KMS-11 (cell line): ENCODE measurements around the gene B4GALT1.

Experiments used
- H2AFZ ChIP-seq: fragments of 200-600 bp; sonication (generic); 2 replicates; pipeline ENCODE4 v1.6.1; 2016; ENCODE audit warnings: antibody characterized with exemption, mixed run types, low read depth
- H3K27ac ChIP-seq: fragments of 200-600 bp; sonication (generic); 2 replicates; pipeline ENCODE4 v1.6.1; 2016; ENCODE audit warnings: mild to moderate bottlenecking, mixed run types
- H3K27me3 ChIP-seq: fragments of 200-600 bp; sonication (generic); 2 replicates; pipeline ENCODE4 v1.6.1; 2017; ENCODE audit warnings: mild to moderate bottlenecking, low read depth, mixed run types, moderate library complexity; ENCODE audit not compliant: insufficient read depth
- H3K36me3 ChIP-seq: fragments of 200-600 bp; sonication (generic); 2 replicates; pipeline ENCODE4 v1.6.1; 2017; ENCODE audit warnings: mild to moderate bottlenecking, mixed run types; ENCODE audit not compliant: insufficient read depth
- H3K4me1 ChIP-seq: fragments of 200-600 bp; sonication (generic); 2 replicates; pipeline ENCODE4 v1.6.1; 2016; ENCODE audit warnings: mild to moderate bottlenecking, low read depth, mixed run types; ENCODE audit not compliant: poor library complexity, severe bottlenecking
- H3K4me2 ChIP-seq: fragments of 200-600 bp; sonication (generic); 2 replicates; pipeline ENCODE4 v1.7.0; 2016; ENCODE audit warnings: mild to moderate bottlenecking, mixed run types
- H3K4me3 ChIP-seq: fragments of 200-600 bp; sonication (generic); IDR thresholded peaks from 2 replicates; pipeline ENCODE4 v1.6.1; 2017; ENCODE audit warnings: low read depth, low read length, mixed read lengths; ENCODE audit not compliant: insufficient read depth
- H3K79me2 ChIP-seq: fragments of 200-600 bp; sonication (generic); 2 replicates; pipeline ENCODE4 v1.6.1; 2016; ENCODE audit warnings: low read depth, mixed run types; ENCODE audit not compliant: insufficient read depth
- H3K9ac ChIP-seq: fragments of 200-600 bp; sonication (generic); 2 replicates; pipeline ENCODE4 v1.6.1; 2016; ENCODE audit warnings: mild to moderate bottlenecking, mixed run types
- H4K20me1 ChIP-seq: fragments of 200-600 bp; sonication (generic); 2 replicates; pipeline ENCODE4 v1.6.1; 2016; ENCODE audit warnings: mild to moderate bottlenecking, mixed run types; ENCODE audit not compliant: insufficient read depth
- TF ChIP-seq, protein P1 (sequence below): fragments of 200-600 bp; sonication (generic); conservative IDR thresholded peaks from 2 replicates; pipeline ENCODE4 v1.6.1; 2017; ENCODE audit warnings: low read depth, mild to moderate bottlenecking, antibody characterized with exemption, low read length, moderate library complexity, mixed read lengths

The B4GALT1 gene

DNA sequence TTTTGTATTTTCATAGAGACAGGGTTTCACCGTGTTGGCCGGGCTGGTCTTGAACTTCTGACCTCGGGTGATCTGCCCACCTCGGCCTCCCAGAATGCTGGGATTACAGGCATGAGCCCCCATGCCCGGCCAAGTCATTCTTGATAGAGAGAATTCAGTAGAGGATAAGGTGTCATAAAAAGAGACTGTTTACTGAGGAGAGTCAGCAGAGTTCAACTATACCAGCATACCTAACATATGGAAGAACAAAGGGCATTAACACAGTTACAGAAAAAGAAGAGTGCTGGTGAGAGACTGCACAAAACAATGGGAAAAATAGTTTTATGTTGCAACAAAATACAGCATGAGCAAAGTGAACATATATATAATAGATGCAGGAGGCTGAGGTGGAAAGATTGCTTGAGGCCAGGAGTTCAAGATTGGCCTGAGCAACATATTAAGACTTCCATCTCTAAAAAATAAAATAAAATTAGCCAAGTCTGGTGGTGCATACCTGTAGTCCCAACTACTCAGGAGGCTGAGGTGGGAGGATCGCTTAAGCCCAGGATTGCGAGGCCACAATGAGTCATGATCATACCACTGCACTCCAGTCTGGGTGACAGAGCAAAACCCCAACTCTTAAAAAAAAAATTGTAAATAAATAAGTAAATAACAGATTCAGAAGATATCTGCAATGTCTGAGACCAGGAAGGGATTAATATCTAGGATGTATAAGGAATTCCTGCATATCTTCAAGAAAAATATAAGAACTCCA, 19.5 kb downstream of the B4GALT1 start:
- Histone ChIP-seq H2AFZ (no peak overlapping the region), H4K20me1 (no peaks in the 10 kb centered on the region), H3K4me2 (no peak overlapping the region), H3K27ac (no peak overlapping the region), H3K27me3 (no peaks in the 10 kb centered on the region), H3K9ac (no peak overlapping the region), H3K36me3 (no peaks in the 10 kb centered on the region), H3K79me2 (peaks cover 3% of the 10 kb centered on the region; the same call in 1 of the 2 replicates), H3K4me3 (no peak overlapping the region), H3K4me1 (peaks cover 7% of the 10 kb centered on the region)
- TF ChIP-seq, protein P1, sequence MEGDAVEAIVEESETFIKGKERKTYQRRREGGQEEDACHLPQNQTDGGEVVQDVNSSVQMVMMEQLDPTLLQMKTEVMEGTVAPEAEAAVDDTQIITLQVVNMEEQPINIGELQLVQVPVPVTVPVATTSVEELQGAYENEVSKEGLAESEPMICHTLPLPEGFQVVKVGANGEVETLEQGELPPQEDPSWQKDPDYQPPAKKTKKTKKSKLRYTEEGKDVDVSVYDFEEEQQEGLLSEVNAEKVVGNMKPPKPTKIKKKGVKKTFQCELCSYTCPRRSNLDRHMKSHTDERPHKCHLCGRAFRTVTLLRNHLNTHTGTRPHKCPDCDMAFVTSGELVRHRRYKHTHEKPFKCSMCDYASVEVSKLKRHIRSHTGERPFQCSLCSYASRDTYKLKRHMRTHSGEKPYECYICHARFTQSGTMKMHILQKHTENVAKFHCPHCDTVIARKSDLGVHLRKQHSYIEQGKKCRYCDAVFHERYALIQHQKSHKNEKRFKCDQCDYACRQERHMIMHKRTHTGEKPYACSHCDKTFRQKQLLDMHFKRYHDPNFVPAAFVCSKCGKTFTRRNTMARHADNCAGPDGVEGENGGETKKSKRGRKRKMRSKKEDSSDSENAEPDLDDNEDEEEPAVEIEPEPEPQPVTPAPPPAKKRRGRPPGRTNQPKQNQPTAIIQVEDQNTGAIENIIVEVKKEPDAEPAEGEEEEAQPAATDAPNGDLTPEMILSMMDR = no peak

DNA sequence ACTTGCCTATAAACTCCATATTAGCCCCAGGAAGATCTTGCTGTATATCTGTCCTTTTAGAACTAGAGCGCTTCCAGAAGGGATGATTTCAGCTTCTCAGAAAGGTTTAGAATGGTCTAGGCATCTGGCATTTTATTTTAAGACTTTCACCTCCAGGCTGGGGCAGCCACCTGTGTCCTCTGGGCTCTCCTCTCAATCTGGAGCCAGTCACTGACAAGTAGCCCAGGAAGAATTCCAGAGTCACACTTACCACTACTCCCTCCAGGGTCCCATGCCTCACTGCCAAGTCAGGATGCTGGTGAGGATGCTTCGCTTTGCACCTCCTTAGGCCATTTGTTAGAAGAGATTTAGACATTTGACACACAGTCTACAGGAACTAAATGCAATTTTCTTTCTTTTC, 20.8 kb downstream of the B4GALT1 start:
- Histone ChIP-seq H3K4me2 (no peak overlapping the region), H3K27ac (no peak overlapping the region)

DNA sequence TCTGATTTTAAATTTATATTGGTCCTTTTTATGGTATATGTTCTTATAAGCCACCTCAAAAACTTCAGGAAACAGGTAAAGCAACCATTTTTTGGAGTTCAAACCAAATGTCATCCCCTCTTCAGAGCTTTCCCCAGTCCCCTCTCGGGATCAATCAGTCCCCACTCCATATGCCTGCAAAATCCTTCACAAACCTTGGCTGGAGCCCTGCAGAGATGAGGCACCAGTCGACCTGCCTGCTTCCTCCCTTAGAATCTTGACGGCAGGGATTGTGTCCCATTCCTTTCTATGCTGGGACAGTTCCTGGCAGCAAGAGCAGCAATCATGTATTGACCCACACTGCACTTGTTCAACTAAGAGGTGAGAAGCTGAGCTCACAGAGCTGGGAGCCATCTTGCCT, 22.6 kb downstream of the B4GALT1 start:
- Histone ChIP-seq H4K20me1 (no peaks in the 10 kb centered on the region), H2AFZ (no peak overlapping the region), H3K27me3 (no peaks in the 10 kb centered on the region), H3K9ac (no peak overlapping the region), H3K4me1 (peaks cover 3% of the 10 kb centered on the region), H3K36me3 (no peaks in the 10 kb centered on the region), H3K4me3 (no peak overlapping the region), H3K79me2 (peaks cover under 1% of the 10 kb centered on the region; the same call in 1 of the 2 replicates), H3K27ac (no peak overlapping the region), H3K4me2 (no peak overlapping the region)
- TF ChIP-seq, protein P1 = no peak

More for the DNA sequence above, 20.8 kb downstream of the B4GALT1 start:
- TF ChIP-seq, protein P1 = no peak
- H4K20me1 ChIP-seq = no peaks in the 10 kb centered on the region
- peaks cover 3% of the 10 kb centered on the region for H3K4me1 ChIP-seq
- H3K27me3 ChIP-seq = no peaks in the 10 kb centered on the region
- no peak overlapping the region for H2AFZ ChIP-seq
- H3K36me3 ChIP-seq = no peaks in the 10 kb centered on the region
- H3K4me3 ChIP-seq = no peak overlapping the region
- peaks cover 3% of the 10 kb centered on the region; the same call in 1 of the 2 replicates for H3K79me2 ChIP-seq
- H3K9ac ChIP-seq = no peak overlapping the region

DNA sequence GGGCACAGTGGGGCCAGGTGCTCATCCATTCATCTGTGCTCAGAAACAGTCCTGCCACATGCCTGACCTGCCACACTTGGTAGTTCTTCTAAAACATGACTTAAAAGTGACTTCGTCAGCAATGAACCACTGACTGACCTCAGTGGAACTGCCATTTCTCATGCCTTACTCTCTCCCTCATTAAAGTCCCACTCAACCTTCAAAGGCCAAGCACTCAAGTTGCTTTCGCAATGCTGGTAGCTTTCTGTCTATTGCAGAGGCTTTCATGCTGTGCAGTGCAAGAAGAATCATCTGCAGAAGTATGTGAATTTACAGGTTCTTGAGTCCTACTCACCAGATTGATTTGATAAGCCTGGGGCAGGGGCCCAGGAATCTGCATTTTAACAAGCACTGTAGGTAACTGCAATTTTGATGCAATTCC, 23.9 kb downstream of the B4GALT1 start:
- H3K79me2 ChIP-seq = no peaks in the 10 kb centered on the region
- TF ChIP-seq, protein P1 = no peak
- H3K9ac ChIP-seq = no peak overlapping the region
- H3K4me3 ChIP-seq = no peak overlapping the region
- no peaks in the 10 kb centered on the region for H3K36me3 ChIP-seq
- H3K27ac ChIP-seq = no peak overlapping the region
- H3K4me2 ChIP-seq = no peak overlapping the region
- H2AFZ ChIP-seq = no peak overlapping the region
- peaks cover 3% of the 10 kb centered on the region for H3K4me1 ChIP-seq
- H4K20me1 ChIP-seq = no peaks in the 10 kb centered on the region
- no peaks in the 10 kb centered on the region for H3K27me3 ChIP-seq
